GM23338 (cell line): ENCODE measurements around the gene GRK4. TPM values are rescaled to one million over a fixed set of nuclear protein-coding genes. Genes with fewer than 3 reads are reported as not detected.

Experiments
- ATAC-seq: fragments of 200-7000 bp; cut with Tn5 transposase; 3 replicates; pipeline ENCODE4 v1.9.1; 2020
- DNase-seq: peaks from one replicate; pipeline ENCODE4 v3.0.0-alpha.2; 2015; ENCODE audit warnings: low spot score
- H2AFZ ChIP-seq: fragments of 200-600 bp; sonication (generic); 2 replicates; pipeline ENCODE4 v1.8.0; 2016; ENCODE audit warnings: antibody characterized with exemption, mild to moderate bottlenecking, moderate library complexity
- H3F3A ChIP-seq: fragments of 200-600 bp; sonication (generic); replicated peaks from 2 replicates; pipeline ENCODE4 v1.8.0; 2017; ENCODE audit warnings: antibody characterized with exemption, mixed run types, low read depth
- H3K27ac ChIP-seq: fragments of 200-600 bp; sonication (generic); 2 replicates; pipeline ENCODE4 v1.6.1; 2016; ENCODE audit warnings: low read depth
- H3K27me3 ChIP-seq: fragments of 200-600 bp; sonication (generic); 2 replicates; pipeline ENCODE4 v1.8.0; 2016; ENCODE audit warnings: mild to moderate bottlenecking, mixed run types, moderate library complexity; ENCODE audit not compliant: insufficient read depth
- H3K36me3 ChIP-seq: fragments of 200-600 bp; sonication (generic); 2 replicates; pipeline ENCODE4 v1.8.0; 2016; ENCODE audit warnings: mild to moderate bottlenecking; ENCODE audit not compliant: insufficient read depth
- H3K4me1 ChIP-seq: fragments of 200-600 bp; sonication (generic); 2 replicates; pipeline ENCODE4 v1.8.0; 2016; ENCODE audit warnings: mild to moderate bottlenecking, moderate library complexity; ENCODE audit not compliant: insufficient read depth
- H3K4me2 ChIP-seq: fragments of 200-600 bp; sonication (generic); 2 replicates; pipeline ENCODE4 v1.7.1; 2017; ENCODE audit warnings: mixed run types
- H3K4me3 ChIP-seq: fragments of 200-600 bp; sonication (generic); 2 replicates; pipeline ENCODE4 v1.6.1; 2016; ENCODE audit warnings: mixed run types
- H3K79me2 ChIP-seq: fragments of 200-600 bp; sonication (generic); replicated peaks from 2 replicates; pipeline ENCODE4 v1.8.0; 2017; ENCODE audit warnings: mild to moderate bottlenecking; ENCODE audit not compliant: insufficient read depth
- H3K9me2 ChIP-seq: fragments of 200-600 bp; sonication (generic); 2 replicates; pipeline ENCODE4 v1.8.0; 2017; ENCODE audit not compliant: insufficient read depth
- H4K20me1 ChIP-seq: fragments of 200-600 bp; sonication (generic); replicated peaks from 2 replicates; pipeline ENCODE4 v1.8.0; 2017; ENCODE audit warnings: mild to moderate bottlenecking; ENCODE audit not compliant: insufficient read depth
- H3K27ac Mint-ChIP-seq: 2 replicates; pipeline ENCODE4 v1.8.0; 2020; ENCODE audit warnings: inconsistent platforms, mild to moderate bottlenecking, moderate library complexity, mixed read lengths
- H3K27me3 Mint-ChIP-seq: 3 replicates; pipeline ENCODE4 v1.8.0; 2022; ENCODE audit warnings: low read depth, mild to moderate bottlenecking, moderate library complexity, mixed read lengths, inconsistent platforms; ENCODE audit not compliant: insufficient read depth, poor library complexity
- H3K36me3 Mint-ChIP-seq: 3 replicates; pipeline ENCODE4 v1.8.0; 2021; ENCODE audit warnings: low read depth, mild to moderate bottlenecking, inconsistent platforms, moderate library complexity, mixed read lengths
- H3K4me1 Mint-ChIP-seq: 3 replicates; pipeline ENCODE4 v1.8.0; 2020; ENCODE audit warnings: mild to moderate bottlenecking, inconsistent platforms, mixed read lengths
- H3K4me3 Mint-ChIP-seq: 3 replicates; pipeline ENCODE4 v1.8.0; 2021; ENCODE audit warnings: moderate library complexity, mild to moderate bottlenecking, inconsistent platforms, mixed read lengths
- H3K9me3 Mint-ChIP-seq: 3 replicates; pipeline ENCODE4 v1.8.0; 2020; ENCODE audit warnings: moderate library complexity, mild to moderate bottlenecking, inconsistent platforms, mixed read lengths
- EZH2phosphoT487 ChIP-seq: fragments of 200-600 bp; sonication (generic); IDR thresholded peaks from one replicate; pipeline ENCODE4 v1.8.1; 2018; ENCODE audit warnings: antibody characterized with exemption; ENCODE audit not compliant: unreplicated experiment
- JUNB ChIP-seq: IDR thresholded peaks from one replicate; pipeline ENCODE4 v1.6.1; 2016; ENCODE audit warnings: antibody characterized with exemption; ENCODE audit not compliant: unreplicated experiment
- REST ChIP-seq: IDR thresholded peaks from one replicate; pipeline ENCODE4 v1.6.1; 2018; ENCODE audit warnings: antibody characterized with exemption; ENCODE audit not compliant: unreplicated experiment
- ZNF331 ChIP-seq: fragments of 250-450 bp; sonication (Bioruptor Pico); IDR thresholded peaks from 2 replicates; pipeline ENCODE4 v1.5.0; 2020; ENCODE audit warnings: low read depth, mild to moderate bottlenecking, moderate library complexity
- polyA plus RNA-seq: library from polyadenylated mRNA; unstranded; fragments of >200 nt; fragmentation: Nextera tagmentation; extraction: Ambion mirVana; gene quantifications from 2 replicates; pipeline ENCODE4 v1.2.1, GENCODE V29; 2016
- total RNA-seq: library from RNA; depleted of rRNA; stranded (reverse); fragments of >200 nt; shearing (Covaris generic); gene quantifications from 2 replicates; pipeline ENCODE4 v1.2.3, GENCODE V29; 2014
- TF ChIP-seq, protein P1 (sequence below): IDR thresholded peaks from 2 replicates; pipeline ENCODE4 v1.6.1; 2016; ENCODE audit warnings: antibody characterized with exemption
- TF ChIP-seq, protein P2 (sequence below): fragments of 250-450 bp; sonication (Bioruptor Pico); IDR thresholded peaks from 2 replicates; pipeline ENCODE4 v1.5.0; 2020; ENCODE audit warnings: mild to moderate bottlenecking, moderate library complexity

The GRK4 gene
- total and polyA plus RNA-seq, 2 experiments from 2014 or later = 1.3 to 1.4 TPM

DNA sequence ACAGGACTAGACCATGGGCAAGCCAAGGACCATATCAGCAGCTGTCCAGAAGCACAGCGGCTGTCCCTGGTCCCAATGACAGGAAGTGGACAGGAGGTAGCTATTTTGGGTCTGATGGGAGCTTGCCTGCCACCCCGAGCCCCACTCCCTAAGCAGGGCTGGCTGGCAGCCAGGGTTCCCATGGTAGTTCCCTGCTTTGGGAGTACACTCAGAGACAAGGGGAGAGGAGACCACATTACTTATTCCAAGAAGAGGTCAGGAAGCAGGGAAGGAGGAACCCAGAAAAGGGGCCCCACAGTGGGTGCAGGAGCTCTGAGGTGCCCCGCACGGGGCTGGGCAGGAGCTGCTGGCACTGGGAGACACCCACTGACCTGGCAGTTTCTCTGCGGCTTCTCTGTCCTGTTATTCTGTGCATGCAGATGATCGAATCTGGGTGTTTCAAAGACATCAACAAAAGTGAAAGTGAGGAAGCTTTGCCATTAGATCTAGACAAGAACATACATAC lies 74.6 kb downstream of the GRK4 start:
- no peak for TF ChIP-seq REST
- TF ChIP-seq, protein P1, sequence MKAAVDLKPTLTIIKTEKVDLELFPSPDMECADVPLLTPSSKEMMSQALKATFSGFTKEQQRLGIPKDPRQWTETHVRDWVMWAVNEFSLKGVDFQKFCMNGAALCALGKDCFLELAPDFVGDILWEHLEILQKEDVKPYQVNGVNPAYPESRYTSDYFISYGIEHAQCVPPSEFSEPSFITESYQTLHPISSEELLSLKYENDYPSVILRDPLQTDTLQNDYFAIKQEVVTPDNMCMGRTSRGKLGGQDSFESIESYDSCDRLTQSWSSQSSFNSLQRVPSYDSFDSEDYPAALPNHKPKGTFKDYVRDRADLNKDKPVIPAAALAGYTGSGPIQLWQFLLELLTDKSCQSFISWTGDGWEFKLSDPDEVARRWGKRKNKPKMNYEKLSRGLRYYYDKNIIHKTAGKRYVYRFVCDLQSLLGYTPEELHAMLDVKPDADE = no peak
- no peak for TF ChIP-seq EZH2phosphoT487
- no peak for TF ChIP-seq ZNF331 (CRISPR knock-in tag)
- TF ChIP-seq, protein P2, sequence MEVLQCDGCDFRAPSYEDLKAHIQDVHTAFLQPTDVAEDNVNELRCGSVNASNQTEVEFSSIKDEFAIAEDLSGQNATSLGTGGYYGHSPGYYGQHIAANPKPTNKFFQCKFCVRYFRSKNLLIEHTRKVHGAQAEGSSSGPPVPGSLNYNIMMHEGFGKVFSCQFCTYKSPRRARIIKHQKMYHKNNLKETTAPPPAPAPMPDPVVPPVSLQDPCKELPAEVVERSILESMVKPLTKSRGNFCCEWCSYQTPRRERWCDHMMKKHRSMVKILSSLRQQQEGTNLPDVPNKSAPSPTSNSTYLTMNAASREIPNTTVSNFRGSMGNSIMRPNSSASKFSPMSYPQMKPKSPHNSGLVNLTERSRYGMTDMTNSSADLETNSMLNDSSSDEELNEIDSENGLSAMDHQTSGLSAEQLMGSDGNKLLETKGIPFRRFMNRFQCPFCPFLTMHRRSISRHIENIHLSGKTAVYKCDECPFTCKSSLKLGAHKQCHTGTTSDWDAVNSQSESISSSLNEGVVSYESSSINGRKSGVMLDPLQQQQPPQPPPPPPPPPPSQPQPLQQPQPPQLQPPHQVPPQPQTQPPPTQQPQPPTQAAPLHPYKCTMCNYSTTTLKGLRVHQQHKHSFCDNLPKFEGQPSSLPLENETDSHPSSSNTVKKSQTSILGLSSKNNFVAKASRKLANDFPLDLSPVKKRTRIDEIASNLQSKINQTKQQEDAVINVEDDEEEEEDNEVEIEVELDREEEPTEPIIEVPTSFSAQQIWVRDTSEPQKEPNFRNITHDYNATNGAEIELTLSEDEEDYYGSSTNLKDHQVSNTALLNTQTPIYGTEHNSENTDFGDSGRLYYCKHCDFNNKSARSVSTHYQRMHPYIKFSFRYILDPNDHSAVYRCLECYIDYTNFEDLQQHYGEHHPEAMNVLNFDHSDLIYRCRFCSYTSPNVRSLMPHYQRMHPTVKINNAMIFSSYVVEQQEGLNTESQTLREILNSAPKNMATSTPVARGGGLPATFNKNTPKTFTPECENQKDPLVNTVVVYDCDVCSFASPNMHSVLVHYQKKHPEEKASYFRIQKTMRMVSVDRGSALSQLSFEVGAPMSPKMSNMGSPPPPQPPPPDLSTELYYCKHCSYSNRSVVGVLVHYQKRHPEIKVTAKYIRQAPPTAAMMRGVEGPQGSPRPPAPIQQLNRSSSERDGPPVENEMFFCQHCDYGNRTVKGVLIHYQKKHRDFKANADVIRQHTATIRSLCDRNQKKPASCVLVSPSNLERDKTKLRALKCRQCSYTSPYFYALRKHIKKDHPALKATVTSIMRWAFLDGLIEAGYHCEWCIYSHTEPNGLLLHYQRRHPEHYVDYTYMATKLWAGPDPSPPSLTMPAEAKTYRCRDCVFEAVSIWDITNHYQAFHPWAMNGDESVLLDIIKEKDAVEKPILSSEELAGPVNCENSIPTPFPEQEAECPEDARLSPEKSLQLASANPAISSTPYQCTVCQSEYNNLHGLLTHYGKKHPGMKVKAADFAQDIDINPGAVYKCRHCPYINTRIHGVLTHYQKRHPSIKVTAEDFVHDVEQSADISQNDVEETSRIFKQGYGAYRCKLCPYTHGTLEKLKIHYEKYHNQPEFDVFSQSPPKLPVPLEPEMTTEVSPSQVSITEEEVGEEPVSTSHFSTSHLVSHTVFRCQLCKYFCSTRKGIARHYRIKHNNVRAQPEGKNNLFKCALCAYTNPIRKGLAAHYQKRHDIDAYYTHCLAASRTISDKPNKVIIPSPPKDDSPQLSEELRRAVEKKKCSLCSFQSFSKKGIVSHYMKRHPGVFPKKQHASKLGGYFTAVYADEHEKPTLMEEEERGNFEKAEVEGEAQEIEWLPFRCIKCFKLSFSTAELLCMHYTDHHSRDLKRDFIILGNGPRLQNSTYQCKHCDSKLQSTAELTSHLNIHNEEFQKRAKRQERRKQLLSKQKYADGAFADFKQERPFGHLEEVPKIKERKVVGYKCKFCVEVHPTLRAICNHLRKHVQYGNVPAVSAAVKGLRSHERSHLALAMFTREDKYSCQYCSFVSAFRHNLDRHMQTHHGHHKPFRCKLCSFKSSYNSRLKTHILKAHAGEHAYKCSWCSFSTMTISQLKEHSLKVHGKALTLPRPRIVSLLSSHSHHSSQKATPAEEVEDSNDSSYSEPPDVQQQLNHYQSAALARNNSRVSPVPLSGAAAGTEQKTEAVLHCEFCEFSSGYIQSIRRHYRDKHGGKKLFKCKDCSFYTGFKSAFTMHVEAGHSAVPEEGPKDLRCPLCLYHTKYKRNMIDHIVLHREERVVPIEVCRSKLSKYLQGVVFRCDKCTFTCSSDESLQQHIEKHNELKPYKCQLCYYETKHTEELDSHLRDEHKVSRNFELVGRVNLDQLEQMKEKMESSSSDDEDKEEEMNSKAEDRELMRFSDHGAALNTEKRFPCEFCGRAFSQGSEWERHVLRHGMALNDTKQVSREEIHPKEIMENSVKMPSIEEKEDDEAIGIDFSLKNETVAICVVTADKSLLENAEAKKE (CRISPR knock-in tag) = no peak
- TF ChIP-seq JUNB = no peak
- Histone ChIP-seq H3K27me3 (no peaks in the 10 kb centered on the region), H3K79me2 (no peaks in the 10 kb centered on the region), H4K20me1 (no peaks in the 10 kb centered on the region), H3K4me1 (peaks cover 4% of the 10 kb centered on the region; the same call in 1 of the 2 replicates), H3K4me3 (no peak overlapping the region), H3K9me2 (no peaks in the 10 kb centered on the region), H3K36me3 (no peaks in the 10 kb centered on the region), H3K4me2 (no peak overlapping the region), H2AFZ (no peak overlapping the region), H3F3A (no peaks in the 10 kb centered on the region), H3K27ac (no peak overlapping the region)
- DNase-seq (no peak), ATAC-seq (no peak)
- H3K4me3 Mint-ChIP-seq = no peak overlapping the region; the same call in 2 of the 3 replicates
- no peaks in the 10 kb centered on the region for H3K9me3 Mint-ChIP-seq
- no peaks in the 10 kb centered on the region for H3K36me3 Mint-ChIP-seq
- H3K27me3 Mint-ChIP-seq = peaks cover 19% of the 10 kb centered on the region
- H3K27ac Mint-ChIP-seq = no peak overlapping the region
- H3K4me1 Mint-ChIP-seq = peaks cover 13% of the 10 kb centered on the region; the same call in 2 of the 3 replicates
